ENCODE results near the gene TTPAL. TPM values are rescaled to one million over a fixed set of nuclear protein-coding genes. Genes with fewer than 3 reads are reported as not detected.

Gene TTPAL
- total RNA-seq, 1 experiment from 2014 or later = 35.4 TPM

DNA sequence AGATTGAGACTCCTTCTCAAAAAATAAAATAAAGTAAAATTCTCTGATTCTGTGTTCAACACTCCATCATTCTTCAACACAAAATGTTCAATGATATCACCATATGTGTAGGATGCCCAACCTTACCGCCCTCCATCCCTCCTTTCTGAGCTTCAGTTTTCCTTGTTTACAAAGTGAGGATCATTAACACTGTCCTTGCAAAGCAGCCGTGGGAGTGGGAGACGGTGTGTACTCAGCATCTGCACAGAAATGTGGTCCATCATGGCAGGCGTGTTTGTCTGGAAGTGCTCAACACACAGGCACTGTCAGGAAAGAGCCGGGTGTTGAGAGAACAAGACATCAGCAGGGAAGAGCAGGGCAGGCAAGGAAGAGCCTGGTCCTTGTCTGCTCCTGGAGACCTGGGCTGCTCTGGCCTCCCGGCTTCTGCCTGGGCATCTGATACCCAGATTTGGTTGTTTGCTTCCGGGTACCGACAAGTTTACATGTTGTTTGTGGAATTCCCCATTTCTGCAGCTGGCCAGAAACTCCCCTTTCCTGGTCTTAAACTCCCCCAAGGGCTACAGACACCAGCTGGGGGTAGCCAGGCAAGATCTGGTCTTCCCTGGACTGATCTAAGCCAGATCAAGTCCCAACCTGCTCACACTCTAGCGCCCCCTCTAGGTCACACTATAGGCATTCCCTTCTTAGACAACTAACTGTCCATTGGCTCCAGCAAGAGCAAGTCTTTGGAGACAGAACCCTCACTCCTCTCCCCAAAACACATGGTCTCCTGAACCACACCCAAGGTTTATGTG is 26.7 kb upstream of the TTPAL start:
- H3K4me3 Mint-ChIP-seq (ENCODE audit: unreplicated experiment) = no peak overlapping the region
- TF ChIP-seq, protein P1, sequence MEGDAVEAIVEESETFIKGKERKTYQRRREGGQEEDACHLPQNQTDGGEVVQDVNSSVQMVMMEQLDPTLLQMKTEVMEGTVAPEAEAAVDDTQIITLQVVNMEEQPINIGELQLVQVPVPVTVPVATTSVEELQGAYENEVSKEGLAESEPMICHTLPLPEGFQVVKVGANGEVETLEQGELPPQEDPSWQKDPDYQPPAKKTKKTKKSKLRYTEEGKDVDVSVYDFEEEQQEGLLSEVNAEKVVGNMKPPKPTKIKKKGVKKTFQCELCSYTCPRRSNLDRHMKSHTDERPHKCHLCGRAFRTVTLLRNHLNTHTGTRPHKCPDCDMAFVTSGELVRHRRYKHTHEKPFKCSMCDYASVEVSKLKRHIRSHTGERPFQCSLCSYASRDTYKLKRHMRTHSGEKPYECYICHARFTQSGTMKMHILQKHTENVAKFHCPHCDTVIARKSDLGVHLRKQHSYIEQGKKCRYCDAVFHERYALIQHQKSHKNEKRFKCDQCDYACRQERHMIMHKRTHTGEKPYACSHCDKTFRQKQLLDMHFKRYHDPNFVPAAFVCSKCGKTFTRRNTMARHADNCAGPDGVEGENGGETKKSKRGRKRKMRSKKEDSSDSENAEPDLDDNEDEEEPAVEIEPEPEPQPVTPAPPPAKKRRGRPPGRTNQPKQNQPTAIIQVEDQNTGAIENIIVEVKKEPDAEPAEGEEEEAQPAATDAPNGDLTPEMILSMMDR (IDR thresholded peaks at IDR 0.05; ENCODE audit: unreplicated experiment) = peak; percentile 24
- no peaks in the 10 kb centered on the region for H3K27me3 Mint-ChIP-seq (ENCODE audit: insufficient read depth, unreplicated experiment)
- H3K27ac Mint-ChIP-seq (ENCODE audit: low read depth, unreplicated experiment) = no peak overlapping the region
- ChIA-PET CTCF (interaction anchor here (0.6 to 1.8 kb wide), 8 partner anchors 10 to 232 kb away, joined by 3 to 10 read pairs (median 4); no protein-coding TSS in a partner anchor), POLR2A (interaction anchor here (0.6 kb wide), 1 partner anchor 243 kb away, joined by 3 read pairs; no protein-coding TSS in a partner anchor)
- H3K9me3 Mint-ChIP-seq (ENCODE audit: unreplicated experiment) = no peaks in the 10 kb centered on the region
- H3K4me1 Mint-ChIP-seq (ENCODE audit: insufficient read depth, unreplicated experiment) = peaks cover 13% of the 10 kb centered on the region
- no peaks in the 10 kb centered on the region for H3K36me3 Mint-ChIP-seq (ENCODE audit: insufficient read depth, unreplicated experiment)
- peak; percentile 36 for DNase-seq (ENCODE audit: unreplicated experiment)
- BruUV-seq (replicated peaks) = no TSS peak
- intact Hi-C loops (cut with micrococcal nuclease) = no loop called here

DNA sequence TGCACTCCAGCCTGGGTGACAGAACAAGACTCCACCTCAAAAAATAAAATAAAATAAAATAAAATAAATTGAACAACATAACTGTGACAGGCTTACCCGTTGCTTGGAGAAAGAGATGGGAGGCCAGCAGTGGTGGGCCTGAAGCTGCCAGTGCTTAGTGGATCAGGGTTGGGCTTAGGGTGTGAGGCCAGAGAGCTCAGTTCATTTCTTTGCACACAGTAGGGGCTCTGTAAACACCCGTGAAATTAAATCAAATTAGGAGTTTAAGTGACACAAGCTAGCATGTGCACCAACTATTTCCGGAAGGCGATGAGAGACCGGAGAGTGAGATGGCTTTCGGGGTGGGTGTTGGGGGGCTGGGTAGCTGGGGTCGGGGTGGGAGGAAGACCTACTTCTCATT is 25.8 kb upstream of the TTPAL start:
- BruUV-seq (replicated peaks) = no TSS peak
- H3K27me3 Mint-ChIP-seq (ENCODE audit: insufficient read depth, unreplicated experiment) = no peaks in the 10 kb centered on the region
- TF ChIP-seq, protein P1 (IDR thresholded peaks at IDR 0.05; ENCODE audit: unreplicated experiment) = no peak
- POLR2A ChIA-PET = interaction anchor here (0.9 to 1.3 kb wide), 2 partner anchors 16 to 27 kb away, joined by 3 read pairs; no protein-coding TSS in a partner anchor
- H3K4me3 Mint-ChIP-seq (ENCODE audit: unreplicated experiment) = no peak overlapping the region
- no peaks in the 10 kb centered on the region for H3K9me3 Mint-ChIP-seq (ENCODE audit: unreplicated experiment)
- H3K27ac Mint-ChIP-seq (ENCODE audit: low read depth, unreplicated experiment) = no peak overlapping the region
- intact Hi-C loops (cut with micrococcal nuclease) = no loop called here
- CTCF ChIA-PET = interaction anchor here (0.6 to 1.8 kb wide), 9 partner anchors 9 to 236 kb away, joined by 3 to 10 read pairs (median 5); no protein-coding TSS in a partner anchor
- peaks cover 13% of the 10 kb centered on the region for H3K4me1 Mint-ChIP-seq (ENCODE audit: insufficient read depth, unreplicated experiment)
- no peaks in the 10 kb centered on the region for H3K36me3 Mint-ChIP-seq (ENCODE audit: insufficient read depth, unreplicated experiment)
- no peak for DNase-seq (ENCODE audit: unreplicated experiment)

DNA sequence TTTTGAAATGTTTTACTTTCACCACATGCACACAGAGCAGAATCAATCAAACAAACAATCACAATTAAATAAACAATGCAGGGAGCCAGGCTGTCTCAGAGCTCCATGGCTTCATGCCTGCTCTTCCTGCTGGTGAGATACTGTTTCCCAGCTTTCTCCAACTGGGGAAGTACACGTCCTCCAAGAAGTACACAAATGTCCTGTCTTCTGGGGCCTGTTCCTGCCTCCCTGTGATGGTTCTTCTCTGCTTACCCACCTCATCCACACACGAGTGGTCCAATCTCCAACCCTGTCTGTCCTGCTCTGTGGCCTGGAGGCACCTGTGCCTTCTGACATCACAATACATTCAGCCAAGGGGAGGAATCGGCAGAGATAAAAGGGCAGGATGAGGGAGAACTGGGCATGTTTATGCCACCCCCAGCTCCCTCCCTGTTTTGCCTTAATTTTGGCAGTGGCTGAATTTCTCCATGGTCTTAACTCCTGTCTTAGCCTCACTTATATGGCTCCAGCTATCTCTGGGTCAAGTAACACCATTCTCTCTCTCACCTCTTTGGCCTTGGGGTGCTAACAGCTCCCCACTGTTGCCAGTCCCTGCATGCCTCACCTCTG is 25.3 kb upstream of the TTPAL start:
- Mint-ChIP-seq H3K27ac (ENCODE audit: low read depth, unreplicated experiment) (no peak overlapping the region), H3K36me3 (ENCODE audit: insufficient read depth, unreplicated experiment) (no peaks in the 10 kb centered on the region), H3K27me3 (ENCODE audit: insufficient read depth, unreplicated experiment) (no peaks in the 10 kb centered on the region), H3K4me1 (ENCODE audit: insufficient read depth, unreplicated experiment) (peaks cover 13% of the 10 kb centered on the region), H3K4me3 (ENCODE audit: unreplicated experiment) (no peak overlapping the region), H3K9me3 (ENCODE audit: unreplicated experiment) (no peaks in the 10 kb centered on the region)
- CTCF ChIA-PET = interaction anchor here (0.6 to 1.8 kb wide), 10 partner anchors 9 to 236 kb away, joined by 3 to 10 read pairs (median 4); no protein-coding TSS in a partner anchor
- DNase-seq (ENCODE audit: unreplicated experiment) = no peak
- TF ChIP-seq, protein P1 (IDR thresholded peaks at IDR 0.05; ENCODE audit: unreplicated experiment) = no peak
- BruUV-seq (replicated peaks) = no TSS peak
- intact Hi-C loops (cut with micrococcal nuclease) = no loop called here
- POLR2A ChIA-PET = interaction anchor here (0.9 to 1.3 kb wide), 2 partner anchors 17 to 26 kb away, joined by 3 read pairs; no protein-coding TSS in a partner anchor

DNA sequence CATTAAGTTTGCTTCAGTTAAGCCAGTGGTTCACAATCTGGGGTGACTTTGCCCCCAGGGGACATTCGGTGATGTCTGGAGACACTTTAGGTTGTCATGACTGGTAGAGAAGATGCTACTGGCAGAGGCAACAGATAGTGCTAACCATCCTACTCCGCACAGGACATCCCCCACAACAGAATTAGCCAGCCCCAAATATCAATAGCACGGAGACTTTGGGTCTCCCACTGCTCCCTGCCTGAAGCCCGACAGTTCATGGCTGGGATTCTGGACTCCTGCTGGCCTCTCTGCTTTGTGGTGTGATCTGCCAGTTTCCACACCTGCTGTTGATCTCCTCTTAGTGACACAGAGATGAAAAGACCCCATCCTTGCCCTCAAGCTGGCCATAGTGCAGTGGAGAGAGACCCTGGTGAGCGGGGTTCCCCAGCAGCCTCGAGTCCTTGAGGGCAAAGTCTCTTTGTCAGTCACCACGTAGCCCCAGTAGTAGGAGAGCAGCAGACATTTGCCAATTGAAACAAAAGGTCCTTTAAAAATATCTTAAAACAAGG is 24.7 kb upstream of the TTPAL start:
- Mint-ChIP-seq H3K27me3 (ENCODE audit: insufficient read depth, unreplicated experiment) (no peaks in the 10 kb centered on the region), H3K4me1 (ENCODE audit: insufficient read depth, unreplicated experiment) (peaks cover 8% of the 10 kb centered on the region), H3K9me3 (ENCODE audit: unreplicated experiment) (no peaks in the 10 kb centered on the region), H3K4me3 (ENCODE audit: unreplicated experiment) (no peak overlapping the region), H3K27ac (ENCODE audit: low read depth, unreplicated experiment) (no peak overlapping the region), H3K36me3 (ENCODE audit: insufficient read depth, unreplicated experiment) (no peaks in the 10 kb centered on the region)
- intact Hi-C loops (cut with micrococcal nuclease) = no loop called here
- CTCF ChIA-PET = interaction anchor here (1.1 to 1.8 kb wide), 4 partner anchors 11 to 234 kb away, joined by 3 to 9 read pairs (median 4); no protein-coding TSS in a partner anchor
- no peak for DNase-seq (ENCODE audit: unreplicated experiment)
- no TSS peak for BruUV-seq (replicated peaks)
- POLR2A ChIA-PET = no interaction called here
- TF ChIP-seq, protein P1 (IDR thresholded peaks at IDR 0.05; ENCODE audit: unreplicated experiment) = no peak
